Heart right ventricle (tissue), 16 donors: ENCODE data around the gene SP140L. TPM values are rescaled to one million over a fixed set of nuclear protein-coding genes. Genes with fewer than 3 reads are reported as not detected.
"Not testable (repeated sequence)": the region's sequence is repeated elsewhere in the genome, so short reads cannot be mapped to it uniquely, and the experiment has no call there.

Source experiments
- ATAC-seq, 8 donors: fragments of 200-7000 bp; cut with Tn5 transposase; one replicate each; pipeline ENCODE4 v1.9.1; 2020; ENCODE audit warnings: mild to moderate bottlenecking in 8 of 8, moderate library complexity in 8 of 8, moderate number of reproducible peaks in 1 of 8
- DNase-seq, 2 donors: peaks; one replicate each; pipeline ENCODE4 v3.0.0-alpha.2; 2020
- H3K27ac ChIP-seq, 10 donors: fragments of 200-600 bp; sonication (generic) in 2 of 10; one replicate each; pipeline versions ENCODE4 v1.5.0 to v1.8.0; 2020 to 2022; ENCODE audit warnings: mild to moderate bottlenecking in 3 of 10
- H3K27me3 ChIP-seq, 7 donors: fragments of 200-600 bp; one replicate each; pipeline ENCODE4 v1.8.0; 2021 to 2022; ENCODE audit warnings: mild to moderate bottlenecking in 2 of 7
- H3K36me3 ChIP-seq, 9 donors: fragments of 200-600 bp; sonication (generic) in 1 of 9; one replicate each; pipeline versions ENCODE4 v1.5.0 to v1.8.0; 2020 to 2022; ENCODE audit warnings: mild to moderate bottlenecking in 2 of 9
- H3K4me1 ChIP-seq, 9 donors: fragments of 200-600 bp; sonication (generic) in 1 of 9; one replicate each; pipeline versions ENCODE4 v1.5.0 to v1.8.0; 2020 to 2022; ENCODE audit warnings: mild to moderate bottlenecking in 4 of 9
- H3K4me3 ChIP-seq, 10 donors: fragments of 200-600 bp; sonication (generic) in 2 of 10; one replicate each; pipeline versions ENCODE4 v1.5.0 to v1.8.0; 2020 to 2022; ENCODE audit warnings: mild to moderate bottlenecking in 7 of 10, moderate library complexity in 2 of 10
- H3K9me3 ChIP-seq, 11 donors: fragments of 200-600 bp in 10 of 11; sonication (generic) in 2 of 11; one replicate each; pipeline versions ENCODE4 v1.5.0 to v1.8.0; 2013 to 2022; ENCODE audit warnings: mild to moderate bottlenecking in 2 of 11, control low read depth in 1 of 11, moderate library complexity in 1 of 11
- WGBS, 2 donors: extraction: QIAGEN DNeasy Blood & Tissue Kit; methylation state at CpG; one replicate each; pipeline ENCODE4 v1.1.7; 2013; ENCODE audit warnings: inconsistent platforms in 1 of 2; 5-methylcytosine and 5-hydroxymethylcytosine counted together
- intact Hi-C, 10 donors: fragments of 100-400 bp; cut with DNase I; formaldehyde crosslinking; loops; one replicate each; pipeline versions ENCODE4 v1.11.1 to v1.14.2; 2022
- polyA plus RNA-seq, 2 donors: library from polyadenylated mRNA; stranded (reverse); fragments of 200-250 nt; gene quantifications; one replicate each; pipeline ENCODE4 v1.2.3, GENCODE V29; 2013
- total RNA-seq, 10 donors: library from RNA; stranded (reverse); fragmentation: NEBNext Ultra II Directional in 3 of 10; extraction: Animal tissue kit (Norgen Biotek cat#: 25700) in 3 of 10; gene quantifications; one replicate each; pipeline versions ENCODE4 v1.2.1 to v1.2.4, GENCODE V29; 2021 to 2023
- TF ChIP-seq, protein P1 (sequence below), 9 donors: fragments of 200-600 bp; sonication (generic) in 2 of 9; IDR thresholded peaks; one replicate each; pipeline versions ENCODE4 v1.5.0 to v1.8.0; 2021 to 2022; ENCODE audit warnings: antibody characterized with exemption in 9 of 9, mild to moderate bottlenecking in 5 of 9, moderate library complexity in 1 of 9
- donor health status: Arrhythmogenic right ventricular cardiomyopathy.
- donor health status: ischemic (EF 13 %, LVEDD 7.1; RV severe dilation, severe dysfunction).
- donor health status: healthy with polysubstance abuse.
- donor health status: DM: no; HTN: yes; CAD: no.
- donor health status: DM: no; HTN: no; CAD: no.
- donor health status: ischemic (EF 25% LVEDD 6.9; RV normal size, moderate dysfunction).
- donor health status: ischemic (EF 25% LVEDD 5.7; RV mildly dilated, moderate dysfunction).
- donor health status: healthy.
- donor health status: DM: yes; HTN: yes; CAD: no.
- donor health status: Ischemic cardiomyopathy.
- donor health status: ischemic (EF 35%, LVEDD 5.7; RV mildly dilated, moderate dysfunction).
- donor health status: nonischemic (EF 11% LVEDD 7.7; RV severe dilation, severe dysfunction).
- donor health status: DM: yes; HTN: yes; CAD: no.
- donor health status: PGD.
- donor health status: ischemic (EF 29% LVEDD 5.4; RV normal size, mild dysfunction).
- donor health status: nonischemic (EF 23%, LVEDD 6.1; RV moderate dilation, normal function).

Gene SP140L
- total and polyA plus RNA-seq, 12 donors = 2.5 to 10.8 (median 4.4) TPM

DNA sequence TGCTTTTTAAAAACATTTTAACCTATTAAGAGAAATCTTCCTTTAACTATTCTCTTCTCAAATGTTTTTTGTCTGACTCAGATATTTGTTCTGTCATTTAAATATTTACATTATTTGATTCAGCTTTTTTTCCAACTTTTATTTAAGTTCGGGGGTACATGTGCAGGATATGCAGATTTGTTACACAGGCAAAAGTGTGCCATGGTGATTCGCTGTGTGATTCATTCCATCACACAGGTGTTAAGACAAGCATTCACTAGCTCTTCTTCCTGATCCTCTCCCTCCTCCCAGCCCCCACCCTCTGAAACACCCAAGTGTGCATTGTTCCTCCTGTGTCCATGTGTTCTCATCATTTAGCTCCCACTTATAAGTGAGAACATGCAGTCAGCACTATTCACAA lies 108.4 kb downstream of the SP140L start:
- H3K4me1 ChIP-seq = peaks cover 3 to 51% (median 14%) of the 10 kb centered on the region in 9 donors
- no peak overlapping the region for H3K4me3 ChIP-seq
- intact Hi-C loops = no loop called here
- peaks cover 0 to 29% (median 11%) of the 10 kb centered on the region in 11 donors for H3K9me3 ChIP-seq
- no peaks in the 10 kb centered on the region for H3K27me3 ChIP-seq
- TF ChIP-seq, protein P1, sequence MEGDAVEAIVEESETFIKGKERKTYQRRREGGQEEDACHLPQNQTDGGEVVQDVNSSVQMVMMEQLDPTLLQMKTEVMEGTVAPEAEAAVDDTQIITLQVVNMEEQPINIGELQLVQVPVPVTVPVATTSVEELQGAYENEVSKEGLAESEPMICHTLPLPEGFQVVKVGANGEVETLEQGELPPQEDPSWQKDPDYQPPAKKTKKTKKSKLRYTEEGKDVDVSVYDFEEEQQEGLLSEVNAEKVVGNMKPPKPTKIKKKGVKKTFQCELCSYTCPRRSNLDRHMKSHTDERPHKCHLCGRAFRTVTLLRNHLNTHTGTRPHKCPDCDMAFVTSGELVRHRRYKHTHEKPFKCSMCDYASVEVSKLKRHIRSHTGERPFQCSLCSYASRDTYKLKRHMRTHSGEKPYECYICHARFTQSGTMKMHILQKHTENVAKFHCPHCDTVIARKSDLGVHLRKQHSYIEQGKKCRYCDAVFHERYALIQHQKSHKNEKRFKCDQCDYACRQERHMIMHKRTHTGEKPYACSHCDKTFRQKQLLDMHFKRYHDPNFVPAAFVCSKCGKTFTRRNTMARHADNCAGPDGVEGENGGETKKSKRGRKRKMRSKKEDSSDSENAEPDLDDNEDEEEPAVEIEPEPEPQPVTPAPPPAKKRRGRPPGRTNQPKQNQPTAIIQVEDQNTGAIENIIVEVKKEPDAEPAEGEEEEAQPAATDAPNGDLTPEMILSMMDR (IDR thresholded peaks at IDR 0.05) = no peak
- DNase-seq (no peak), ATAC-seq (no peak)
- peak overlapping the region in 1 of 10 donors; percentile 5 for H3K27ac ChIP-seq
- WGBS, 2 donors = 96 to 97% methylated on average over 2 of the region's 2 CpGs
- H3K36me3 ChIP-seq = peaks cover 0 to 37% (median 8%) of the 10 kb centered on the region in 9 donors

DNA sequence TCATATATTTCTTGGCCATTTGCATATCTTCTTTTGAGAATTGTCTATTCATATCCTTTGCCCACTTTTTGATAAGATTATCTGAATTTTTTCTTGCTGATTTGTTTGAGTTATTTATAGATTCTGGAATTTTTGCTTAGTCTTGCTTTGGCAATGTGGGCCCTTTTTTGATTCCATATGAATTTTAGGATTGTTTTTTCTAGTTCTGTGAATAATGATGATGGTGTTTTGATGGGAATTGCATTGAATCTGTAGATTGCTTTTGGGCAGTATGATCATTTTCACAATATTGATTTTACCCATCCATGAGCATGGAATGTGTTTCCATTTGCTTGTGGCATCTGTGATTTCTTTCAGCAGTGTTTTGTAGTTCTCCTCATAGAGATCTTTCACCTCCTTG lies 112.1 kb downstream of the SP140L start:
- H3K27me3 ChIP-seq, ATAC-seq, DNase-seq, H3K4me3 ChIP-seq, intact Hi-C loops: not testable (repeated sequence)
- H3K27ac ChIP-seq = peak overlapping the region in 1 of 10 donors; percentile 84
- H3K4me1 ChIP-seq = peaks cover 3 to 69% (median 28%) of the 10 kb centered on the region in 9 donors
- peaks cover 0 to 45% (median 15%) of the 10 kb centered on the region in 9 donors for H3K36me3 ChIP-seq
- peaks cover 0 to 17% (median 6%) of the 10 kb centered on the region in 11 donors for H3K9me3 ChIP-seq

DNA sequence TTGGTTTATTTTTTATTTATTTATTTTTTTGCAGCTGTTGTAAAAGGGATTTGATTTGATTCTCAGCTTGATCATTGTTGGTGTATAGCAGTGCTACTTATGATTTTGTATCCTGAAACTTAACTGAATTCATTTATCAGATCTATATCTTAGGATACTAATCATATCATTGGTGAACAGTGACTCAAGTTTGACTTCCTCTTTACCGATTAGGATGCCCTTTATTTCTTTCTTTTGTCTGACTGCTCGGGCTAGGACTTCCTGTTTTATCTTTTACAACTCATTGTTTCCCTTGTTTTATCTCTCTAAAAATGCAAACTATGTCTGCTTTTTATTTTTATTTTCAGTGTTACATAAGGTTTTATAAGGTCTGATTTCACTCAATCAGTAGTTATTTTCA lies 112.6 kb downstream of the SP140L start:
- Histone ChIP-seq H3K36me3 (peaks cover 0 to 49% (median 20%) of the 10 kb centered on the region in 9 donors), H3K4me3 (peak overlapping the region in 1 of 10 donors; percentile 17), H3K4me1 (peaks cover 3 to 68% (median 28%) of the 10 kb centered on the region in 9 donors), H3K9me3 (peaks cover 0 to 17% (median 6%) of the 10 kb centered on the region in 11 donors), H3K27me3 (no peaks in the 10 kb centered on the region), H3K27ac (peak overlapping the region in 1 of 10 donors; percentile 84)
- TF ChIP-seq, protein P1 (IDR thresholded peaks at IDR 0.05) = no peak
- no peak for DNase-seq
- WGBS, 2 donors = 23 to 38% methylated on average over 2 of the region's 2 CpGs
- intact Hi-C loops = no loop called here
- ATAC-seq = no peak

DNA sequence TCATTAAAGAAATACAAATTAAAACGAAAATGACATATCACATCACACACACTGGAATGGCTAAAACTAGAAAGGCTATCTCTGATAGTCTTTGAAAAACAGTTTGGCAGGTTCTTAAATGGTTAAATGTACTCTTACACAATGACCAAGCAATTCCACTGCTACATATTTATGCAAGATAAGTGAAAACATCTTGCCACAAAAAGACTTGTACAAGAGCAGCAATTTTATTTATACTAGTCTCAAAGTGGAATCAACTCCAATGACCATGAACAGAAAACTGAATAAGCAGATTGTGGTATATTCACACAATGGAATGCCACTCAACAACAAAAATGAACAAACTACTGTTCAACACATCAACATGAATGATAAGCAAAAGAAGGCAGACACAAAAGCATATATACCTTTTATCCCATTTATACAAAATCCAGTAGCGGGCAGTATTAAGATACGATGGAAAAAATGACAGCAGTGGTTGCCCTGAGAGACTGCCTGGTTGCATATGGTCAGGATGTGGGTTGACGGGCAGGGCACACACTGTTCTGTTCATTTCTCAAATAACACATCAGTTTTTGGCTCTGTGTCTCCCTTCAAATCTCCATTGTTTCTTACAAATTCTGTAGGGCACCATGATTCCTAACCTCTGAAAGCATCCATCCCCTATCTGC lies 114.4 kb downstream of the SP140L start:
- peaks cover 3 to 66% (median 28%) of the 10 kb centered on the region in 9 donors for H3K4me1 ChIP-seq
- ATAC-seq = peak in 3 of 8 donors; percentile 50 to 81 (median 73)
- DNase-seq = no peak
- H3K36me3 ChIP-seq = peaks cover 0 to 60% (median 25%) of the 10 kb centered on the region in 9 donors
- H3K4me3 ChIP-seq = no peak overlapping the region
- H3K27me3 ChIP-seq = no peaks in the 10 kb centered on the region
- intact Hi-C loops = no loop called here
- TF ChIP-seq, protein P1 (IDR thresholded peaks at IDR 0.05) = no peak
- H3K9me3 ChIP-seq = peaks cover 0 to 9% (median under 1%) of the 10 kb centered on the region in 11 donors
- WGBS, 2 donors = 68 to 80% methylated on average over 4 of the region's 4 CpGs
- peak overlapping the region in 1 of 10 donors; percentile 4 for H3K27ac ChIP-seq

DNA sequence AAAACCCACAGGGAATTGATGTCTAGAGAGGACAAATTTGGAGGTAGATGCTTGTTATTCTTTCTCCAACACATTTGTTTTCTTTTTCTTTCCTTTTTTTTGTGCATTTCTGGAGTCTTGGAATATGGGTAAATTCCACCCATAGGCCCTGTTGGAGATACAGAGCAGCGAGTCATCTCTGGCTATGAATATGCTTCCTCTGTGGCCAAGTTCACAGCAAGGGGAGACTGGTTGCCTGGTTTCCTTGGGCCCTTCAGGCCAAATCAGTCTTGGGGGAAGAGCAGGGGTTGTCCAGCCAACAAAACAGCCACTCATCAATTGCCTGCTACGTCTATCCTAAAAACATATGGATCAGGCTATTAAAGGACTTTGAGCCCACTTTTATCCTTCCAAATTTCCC lies 116.5 kb downstream of the SP140L start:
- Histone ChIP-seq H3K9me3 (no peaks in the 10 kb centered on the region), H3K4me3 (no peak overlapping the region), H3K4me1 (peaks cover 3 to 87% (median 28%) of the 10 kb centered on the region in 9 donors), H3K27me3 (no peaks in the 10 kb centered on the region), H3K36me3 (peaks cover 0 to 67% (median 33%) of the 10 kb centered on the region in 9 donors), H3K27ac (peak overlapping the region in 1 of 10 donors; percentile 21)
- intact Hi-C loops = no loop called here
- ATAC-seq = no peak
- no peak for DNase-seq
- 79 to 86% methylated on average over 2 of the region's 2 CpGs for WGBS, 2 donors
- TF ChIP-seq, protein P1 (IDR thresholded peaks at IDR 0.05) = no peak
